ENCODE results near the gene PLAAT1.

PLAAT1 gene

GRCh38 chr3:193250492-193250891, 9.5 kb downstream of the PLAAT1 start:
- DNase-seq (ENCODE audit: extremely low read depth in 1 of 2, low read depth in 1 of 2): no peak

DNA sequence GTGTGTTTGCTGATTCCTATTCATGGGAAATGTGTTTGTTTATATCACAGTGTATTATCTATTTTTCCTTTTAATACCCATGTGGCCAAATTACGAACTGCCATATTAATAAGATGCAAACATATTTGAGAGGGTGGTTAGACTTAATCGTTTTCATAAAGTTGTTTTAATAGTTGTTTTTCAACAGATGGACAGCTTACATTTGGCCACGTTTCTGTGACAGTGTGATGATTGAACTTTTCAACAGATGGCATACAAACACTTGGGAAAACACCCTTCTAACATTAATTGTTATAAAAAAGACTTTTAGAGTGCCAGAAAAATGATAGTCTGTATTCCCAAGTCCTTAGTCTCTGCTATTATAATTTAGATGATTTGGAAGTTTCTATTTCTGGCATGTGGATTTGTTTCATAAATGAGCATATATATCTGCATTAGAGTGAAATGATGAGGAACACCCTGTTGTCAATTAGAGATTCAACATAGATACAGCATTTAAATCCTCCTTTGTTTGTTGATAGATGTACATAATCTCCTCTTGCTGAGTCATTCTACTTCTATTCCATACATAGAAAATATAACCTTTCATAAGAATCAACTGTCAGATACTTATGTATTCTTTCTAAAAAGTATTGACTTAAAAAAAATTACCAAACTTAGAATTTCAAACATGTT, 13.1 kb downstream of the PLAAT1 start:
- no peak for DNase-seq (ENCODE audit: extremely low read depth in 1 of 2, low read depth in 1 of 2)

DNA sequence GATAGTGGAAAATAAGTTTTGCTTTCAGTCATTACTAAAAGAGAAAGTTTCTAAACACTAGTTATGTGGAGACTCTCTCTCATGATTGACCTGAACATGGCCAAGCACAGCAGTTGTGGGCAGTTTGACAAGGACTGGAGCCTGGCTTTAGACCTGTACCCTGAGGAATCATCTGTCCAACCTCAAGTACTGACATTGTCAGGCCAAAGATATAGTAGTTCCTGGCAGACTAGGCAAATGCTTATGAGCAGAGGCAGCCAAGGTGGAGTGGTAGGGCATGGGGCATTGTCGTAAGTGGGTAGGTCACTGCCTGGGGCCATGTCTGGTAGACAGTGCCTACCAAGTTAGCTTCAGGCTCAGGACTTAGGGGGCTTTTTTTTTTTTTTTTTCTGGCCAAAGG, 20.9 kb downstream of the PLAAT1 start:
- DNase-seq (ENCODE audit: extremely low read depth in 1 of 2, low read depth in 1 of 2): no peak

DNA sequence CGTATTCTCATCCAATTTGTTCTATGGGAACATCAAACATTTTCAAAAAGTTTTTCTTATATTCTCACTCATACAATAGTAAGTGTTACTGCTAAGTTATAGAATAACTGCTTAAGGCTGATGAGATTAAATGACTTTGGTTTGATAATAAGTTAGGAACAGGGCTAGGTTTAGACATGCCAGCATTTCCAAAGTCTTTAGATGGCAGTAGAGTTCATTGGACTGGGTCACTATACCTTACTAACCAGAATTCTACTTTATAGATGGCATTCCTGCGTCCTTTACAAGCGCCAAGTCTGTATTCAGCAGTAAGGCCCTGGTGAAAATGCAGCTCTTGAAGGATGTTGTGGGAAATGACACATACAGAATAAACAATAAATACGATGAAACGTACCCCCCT, 21.7 kb downstream of the PLAAT1 start:
- no peak for DNase-seq (ENCODE audit: extremely low read depth in 1 of 2, low read depth in 1 of 2)

GRCh38 chr3:193269343-193270028, 28.5 kb downstream of the PLAAT1 start:
- DNase-seq (ENCODE audit: extremely low read depth in 1 of 2, low read depth in 1 of 2): no peak

DNA sequence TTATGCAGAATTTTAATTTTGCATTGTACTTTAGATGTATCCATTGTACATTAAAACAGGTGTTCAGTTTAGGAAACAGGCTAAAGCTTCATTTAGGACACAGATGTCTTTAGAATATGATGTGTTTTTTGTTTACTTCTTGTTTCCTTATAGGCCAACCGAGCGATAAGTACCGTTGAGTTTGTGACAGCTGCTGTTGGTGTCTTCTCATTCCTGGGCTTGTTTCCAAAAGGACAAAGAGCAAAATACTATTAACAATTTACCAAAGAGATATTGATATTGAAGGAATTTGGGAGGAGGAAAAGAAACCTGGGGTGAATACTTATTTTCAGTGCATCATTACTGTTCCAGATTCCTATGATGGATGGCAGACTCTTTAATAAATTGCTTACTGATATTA, 29.4 kb downstream of the PLAAT1 start:
- no peak for DNase-seq (ENCODE audit: extremely low read depth in 1 of 2, low read depth in 1 of 2)

GRCh38 chr3:193271101-193271840, 30.2 kb downstream of the PLAAT1 start:
- no peak for DNase-seq (ENCODE audit: extremely low read depth in 1 of 2, low read depth in 1 of 2)

- no peak for DNase-seq (ENCODE audit: extremely low read depth in 1 of 2, low read depth in 1 of 2)
Measured at GRCh38 chr3:193292386-193292785, 51.4 kb downstream of the PLAAT1 start.

- DNase-seq (ENCODE audit: extremely low read depth in 1 of 2, low read depth in 1 of 2): no peak
Measured at GRCh38 chr3:193295985-193296384, 55.0 kb downstream of the PLAAT1 start.

- DNase-seq (ENCODE audit: extremely low read depth in 1 of 2, low read depth in 1 of 2): no peak
Measured at GRCh38 chr3:193297421-193297820, 56.4 kb downstream of the PLAAT1 start.

DNA sequence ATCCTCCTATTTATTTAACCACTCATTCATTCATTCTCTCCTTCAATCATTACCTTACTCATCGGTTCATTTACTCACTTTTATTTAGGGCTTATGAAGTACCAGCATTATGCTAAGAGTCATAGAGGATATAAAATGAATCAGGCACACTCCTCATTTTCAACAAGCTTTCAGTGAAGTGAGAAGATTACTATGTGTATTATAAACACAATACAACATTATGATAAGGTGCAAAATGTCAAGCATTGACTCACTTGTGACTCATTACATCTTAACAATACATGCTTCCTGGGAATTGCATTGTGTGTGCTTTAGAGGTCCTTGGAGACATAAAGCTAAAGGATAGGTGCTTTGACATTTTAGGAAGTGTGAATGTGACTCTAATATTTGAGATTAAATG, 60.4 kb downstream of the PLAAT1 start:
- DNase-seq (ENCODE audit: extremely low read depth in 1 of 2, low read depth in 1 of 2): no peak

GRCh38 chr3:193305356-193305755, 64.3 kb downstream of the PLAAT1 start:
- no peak for DNase-seq (ENCODE audit: extremely low read depth in 1 of 2, low read depth in 1 of 2)

DNA sequence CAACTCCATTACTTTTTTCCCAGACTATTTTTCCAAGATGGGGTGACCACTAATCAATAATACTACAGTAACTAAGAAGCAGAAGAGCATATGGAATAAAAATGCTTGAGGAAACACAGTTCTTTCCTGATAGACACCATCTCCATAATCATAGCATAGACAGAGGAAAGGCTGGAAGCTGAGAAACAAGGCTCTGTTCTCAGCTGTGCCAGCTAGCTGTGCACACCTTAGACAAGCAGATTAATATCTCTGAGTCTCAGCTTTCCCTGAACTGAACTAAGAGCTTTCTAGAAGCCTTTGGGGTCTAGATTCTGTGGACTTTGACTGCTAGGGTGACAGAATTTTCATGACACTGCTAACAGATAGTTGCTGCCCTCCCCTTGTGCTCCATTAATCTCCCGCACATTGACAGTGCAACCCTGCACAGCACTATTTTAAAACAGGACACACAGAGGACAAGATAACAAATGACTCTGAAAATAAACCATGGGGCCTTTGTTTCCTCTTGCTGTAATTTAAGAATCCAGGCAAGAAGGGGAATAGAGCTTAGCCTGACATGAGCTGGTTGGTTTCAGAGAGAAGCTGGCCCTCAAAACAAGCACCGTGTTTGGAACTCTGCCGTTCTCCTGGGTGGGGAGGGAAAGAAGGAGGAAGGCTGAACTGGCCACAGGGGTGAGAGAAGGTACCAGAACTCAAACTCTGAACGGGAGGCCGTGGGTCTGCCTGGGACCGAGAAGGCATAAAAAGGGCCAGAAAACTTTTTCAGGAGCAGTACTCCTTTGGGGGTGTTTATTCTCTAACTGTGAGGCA, 70.1 kb downstream of the PLAAT1 start:
- no peak for DNase-seq (ENCODE audit: extremely low read depth in 1 of 2, low read depth in 1 of 2)

- DNase-seq (ENCODE audit: extremely low read depth in 1 of 2, low read depth in 1 of 2): no peak
Measured at GRCh38 chr3:193313061-193313958, 72.3 kb downstream of the PLAAT1 start.

- no peak for DNase-seq (ENCODE audit: extremely low read depth in 1 of 2, low read depth in 1 of 2)
Measured at GRCh38 chr3:193314161-193314560, 73.1 kb downstream of the PLAAT1 start.

GRCh38 chr3:193317682-193318300, 76.8 kb downstream of the PLAAT1 start:
- no peak for DNase-seq (ENCODE audit: extremely low read depth in 1 of 2, low read depth in 1 of 2)

Measured in activated CD8-positive, alpha-beta memory T cell treated with anti-CD3 and anti-CD28 coated beads for 1 hour (primary cell).